ENCODE data around the gene WDR77. TPM values are rescaled to one million over a fixed set of nuclear protein-coding genes. Genes with fewer than 3 reads are reported as not detected.

The WDR77 gene
- total and polyA plus RNA-seq, 2 of the 13 experiments (the other 11 are each of a cell fraction or from before 2014, with no cell fraction given), result 90.6 to 108 TPM

GRCh38 chr1:111422546-111423391, 26.3 kb downstream of the WDR77 start (continued):
- no peak for TF ChIP-seq HBP1 (CRISPR knock-in tag; IDR thresholded peaks at IDR 0.05; ENCODE audit: low read depth)
- no peak for TF ChIP-seq RCOR2 (CRISPR knock-in tag; IDR thresholded peaks at IDR 0.05)
- TF ChIP-seq SNAPC4 (CRISPR knock-in tag; IDR thresholded peaks at IDR 0.05), result no peak
- no peak for TF ChIP-seq JUN (CRISPR knock-in tag; IDR thresholded peaks at IDR 0.05)
- TF ChIP-seq ZFP36L2 (CRISPR knock-in tag; IDR thresholded peaks at IDR 0.05), result no peak
- TF ChIP-seq BCL3 (CRISPR knock-in tag; IDR thresholded peaks at IDR 0.05), result peak; percentile 53; the same call in 1 of the 2 replicates
- no peak for TF ChIP-seq TAF1 (CRISPR knock-in tag; IDR thresholded peaks at IDR 0.05)
- TF ChIP-seq TFDP1 (CRISPR knock-in tag; IDR thresholded peaks at IDR 0.05; ENCODE audit: borderline replicate concordance), result no peak
- TF ChIP-seq ZNF597 (CRISPR knock-in tag; IDR thresholded peaks at IDR 0.05), result no peak
- no peak for TF ChIP-seq SIN3A (IDR thresholded peaks at IDR 0.05; ENCODE audit: borderline replicate concordance, low read depth, low read length)
- TF ChIP-seq ZNF737 (CRISPR knock-in tag; IDR thresholded peaks at IDR 0.05; ENCODE audit: borderline replicate concordance), result no peak
- no peak for TF ChIP-seq CHD2 (IDR thresholded peaks at IDR 0.05; ENCODE audit: low read depth, low read length)
- no peak for TF ChIP-seq LRRFIP1 (CRISPR knock-in tag; conservative IDR thresholded peaks at IDR 0.05)

Data from HepG2 (cell line).